ENCODE results near the gene APP.
A peak's percentile ranks its signal among the peaks of the same experiment; 100 is the strongest.
"Not testable (repeated sequence)": the region's sequence is repeated elsewhere in the genome, so short reads cannot be mapped to it uniquely, and the experiment has no call there.

The APP gene

GRCh38 chr21:26043891-26044290 lies 126.7 kb downstream of the APP start:
- no peak for DNase-seq (ENCODE audit: low read depth)
- no peak overlapping the region for H3K4me3 ChIP-seq (ENCODE audit: low read depth, low read length)

DNA sequence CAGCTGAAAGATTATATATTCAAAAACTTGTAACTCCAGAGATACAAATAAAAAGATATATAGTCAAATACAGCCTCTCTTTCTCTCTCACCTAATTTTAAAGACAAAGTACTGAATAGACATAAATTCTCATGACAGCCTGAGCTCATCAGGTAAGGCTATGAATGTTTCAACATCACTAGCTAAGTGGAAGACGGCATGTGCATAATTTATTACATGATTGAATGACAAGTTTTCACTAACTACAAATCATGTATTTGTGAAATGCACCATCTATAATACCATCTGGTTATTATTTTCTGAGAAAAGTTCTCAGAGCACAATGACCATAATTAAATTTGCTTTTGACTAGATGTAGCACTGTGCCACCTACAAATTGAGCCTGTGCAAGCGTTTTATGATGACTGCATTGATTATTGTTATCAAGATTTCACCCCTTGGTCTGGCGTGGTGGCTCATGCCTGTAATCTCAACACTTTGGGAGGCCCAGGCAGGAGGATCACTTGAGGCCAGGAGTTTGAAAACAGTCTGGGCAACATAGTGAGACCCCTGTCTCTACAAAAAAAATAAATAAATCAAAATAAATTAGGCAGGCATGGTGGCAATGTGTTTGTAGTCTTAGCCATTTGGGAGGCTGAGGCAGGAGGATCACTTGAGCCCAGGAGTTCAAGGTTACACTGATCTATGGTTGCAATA lies 128.2 kb downstream of the APP start:
- no peak for DNase-seq (ENCODE audit: low read depth)

GRCh38 chr21:26041431-26042180 lies 129.0 kb downstream of the APP start:
- no peak overlapping the region for H3K4me3 ChIP-seq (ENCODE audit: low read depth, low read length)
- peak; percentile 53 for DNase-seq (ENCODE audit: low read depth)

More for the DNA sequence above, 128.2 kb downstream of the APP start:
- H3K4me3 ChIP-seq (ENCODE audit: low read depth, low read length), result no peak overlapping the region

DNA sequence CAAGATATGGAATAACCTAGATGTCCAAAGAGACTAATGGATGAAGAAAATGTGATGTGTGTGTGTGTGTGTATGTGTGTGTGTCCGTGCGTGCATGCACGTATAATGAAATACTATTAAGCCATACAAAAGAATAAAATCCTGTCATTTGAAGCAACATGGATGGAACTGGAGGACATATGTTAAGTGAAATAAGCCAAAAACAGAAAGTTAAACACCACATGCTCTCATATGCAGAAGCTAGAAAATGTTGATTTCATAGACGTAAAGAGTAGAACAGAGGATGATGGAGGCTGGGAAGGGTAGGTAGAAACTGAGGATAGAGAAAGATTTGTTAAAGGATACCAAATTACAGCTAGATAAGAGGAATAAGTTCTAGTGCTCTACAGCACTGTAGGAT lies 133.7 kb downstream of the APP start:
- DNase-seq (ENCODE audit: low read depth), result no peak
- no peak overlapping the region for H3K4me3 ChIP-seq (ENCODE audit: low read depth, low read length)

- H3K4me3 ChIP-seq (ENCODE audit: low read depth, low read length), result no peak overlapping the region
- no peak for DNase-seq (ENCODE audit: low read depth)
Observed at GRCh38 chr21:26032263-26032662, 138.3 kb downstream of the APP start.

- DNase-seq (ENCODE audit: low read depth), result no peak
- H3K4me3 ChIP-seq (ENCODE audit: low read depth, low read length), result no peak overlapping the region
Observed at GRCh38 chr21:26028183-26028582, 142.4 kb downstream of the APP start.

DNA sequence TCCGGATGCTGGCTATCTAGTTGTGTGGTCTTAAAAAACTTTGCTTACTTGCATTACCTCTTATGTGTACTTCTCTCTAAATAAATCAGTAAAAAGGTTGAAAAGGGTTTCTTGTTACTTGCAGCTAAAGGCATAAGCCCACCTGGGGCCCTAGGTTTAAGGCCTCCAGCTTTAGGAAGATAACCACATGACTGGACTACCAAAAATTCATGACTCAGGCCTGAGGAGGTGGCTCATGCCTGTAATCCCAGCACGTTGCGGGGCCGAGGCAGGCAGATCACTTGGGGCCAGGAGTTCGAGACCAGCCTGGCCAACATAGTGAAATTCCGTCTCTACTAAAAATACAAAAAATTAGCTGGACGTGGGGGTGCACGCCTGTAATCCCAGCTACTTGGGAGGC lies 142.9 kb downstream of the APP start:
- DNase-seq (ENCODE audit: low read depth), result no peak
- H3K4me3 ChIP-seq (ENCODE audit: low read depth, low read length), result no peak overlapping the region

DNA sequence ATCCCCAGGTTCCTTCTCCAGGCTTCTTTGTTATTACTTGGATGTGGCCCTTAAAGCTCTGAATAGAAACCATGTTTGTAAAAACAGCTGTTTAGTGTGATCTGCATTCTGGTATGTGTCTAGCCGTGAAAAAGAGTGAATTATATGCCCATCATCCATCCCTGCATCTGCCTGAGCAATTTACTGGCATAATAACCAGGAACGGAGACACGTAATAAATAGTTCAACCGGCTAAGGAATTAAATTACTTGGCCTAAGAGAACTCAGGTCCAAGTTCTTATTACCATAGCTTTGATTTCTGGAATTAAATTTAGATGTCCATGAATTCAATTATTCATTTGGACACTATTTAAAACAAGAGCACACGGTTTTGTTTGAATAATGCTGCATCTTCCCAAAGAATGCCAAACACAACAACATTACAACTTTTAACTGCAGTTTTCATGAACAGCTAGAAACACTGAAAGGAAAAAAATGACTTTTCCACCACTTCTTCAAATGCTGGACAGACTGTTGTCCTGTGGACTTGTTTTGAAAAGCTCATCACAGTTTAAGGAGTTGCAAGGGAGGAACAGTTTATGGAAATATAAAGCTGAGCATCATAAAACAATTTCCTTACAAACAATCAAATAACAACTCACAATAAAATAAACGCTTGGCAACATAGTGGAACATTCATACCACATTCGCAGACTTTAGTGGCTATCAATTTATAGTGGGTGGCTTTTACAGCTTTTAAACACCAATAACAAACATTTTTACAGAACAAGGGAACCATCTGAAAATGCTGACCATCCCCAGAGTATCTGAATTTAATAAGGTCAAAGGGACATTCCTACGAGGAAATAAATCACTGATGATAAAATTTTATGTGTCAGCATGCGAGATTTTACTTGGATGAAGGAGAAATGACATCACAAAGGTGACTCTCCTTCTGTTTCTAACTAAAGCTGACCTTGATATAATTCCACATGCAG lies 144.7 kb downstream of the APP start:
- DNase-seq (ENCODE audit: low read depth), result no peak
- H3K4me3 ChIP-seq (ENCODE audit: low read depth, low read length), result no peak overlapping the region

GRCh38 chr21:26023406-26023805 lies 147.2 kb downstream of the APP start:
- not testable (repeated sequence) for DNase-seq (ENCODE audit: low read depth); H3K4me3 ChIP-seq (ENCODE audit: low read depth, low read length)

- not testable (repeated sequence) for DNase-seq (ENCODE audit: low read depth); H3K4me3 ChIP-seq (ENCODE audit: low read depth, low read length)
Observed at GRCh38 chr21:26022598-26023337, 147.8 kb downstream of the APP start.

GRCh38 chr21:26020510-26020909 lies 150.1 kb downstream of the APP start:
- no peak for DNase-seq (ENCODE audit: low read depth)
- H3K4me3 ChIP-seq (ENCODE audit: low read depth, low read length), result no peak overlapping the region

GRCh38 chr21:26020081-26020480 lies 150.5 kb downstream of the APP start:
- no peak for DNase-seq (ENCODE audit: low read depth)
- no peak overlapping the region for H3K4me3 ChIP-seq (ENCODE audit: low read depth, low read length)

DNA sequence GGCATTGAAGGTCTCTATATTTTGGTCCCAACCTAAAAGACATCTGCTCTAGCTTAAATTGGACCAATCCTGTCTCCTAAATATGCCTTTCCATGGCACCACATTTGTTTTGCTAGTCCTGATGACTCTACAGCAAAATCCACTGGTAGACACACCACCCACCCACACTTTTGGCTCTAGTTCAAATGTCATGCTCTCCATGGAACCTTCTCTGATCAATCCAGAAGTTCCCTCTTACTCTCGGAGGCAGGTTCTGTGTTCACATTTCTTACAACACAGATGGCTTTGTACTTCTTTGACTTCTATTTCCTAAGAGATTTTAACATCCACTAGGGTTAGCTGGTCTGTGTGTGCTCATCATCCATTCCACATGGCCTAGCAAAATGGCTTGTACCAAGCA lies 151.3 kb downstream of the APP start:
- DNase-seq (ENCODE audit: low read depth), result no peak
- no peak overlapping the region for H3K4me3 ChIP-seq (ENCODE audit: low read depth, low read length)

DNA sequence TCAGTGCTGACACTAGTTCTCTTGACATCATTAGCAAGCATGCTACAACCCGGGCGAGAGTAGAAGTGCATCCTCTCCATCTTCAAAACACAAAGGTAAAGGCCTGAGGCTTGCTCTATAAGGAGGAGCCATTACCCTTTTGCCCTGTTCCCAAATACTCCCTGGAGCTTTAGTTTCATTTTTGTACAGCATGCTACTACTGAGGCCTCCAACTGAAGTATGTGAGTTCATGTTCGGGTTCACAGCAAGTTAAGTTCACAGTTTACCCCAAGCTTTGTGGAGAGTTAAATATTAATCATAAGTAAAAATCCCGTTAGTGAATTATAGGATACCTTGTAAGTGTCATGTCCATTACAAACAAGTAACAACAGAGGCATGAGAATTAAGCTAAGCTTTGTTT lies 156.6 kb downstream of the APP start:
- H3K4me3 ChIP-seq (ENCODE audit: low read depth, low read length), result no peak overlapping the region
- no peak for DNase-seq (ENCODE audit: low read depth)

GRCh38 chr21:26012482-26012881 lies 158.1 kb downstream of the APP start:
- H3K4me3 ChIP-seq (ENCODE audit: low read depth, low read length); DNase-seq (ENCODE audit: low read depth): not testable (repeated sequence)

GRCh38 chr21:26011292-26011940 lies 159.2 kb downstream of the APP start:
- no peak for DNase-seq (ENCODE audit: low read depth)

GRCh38 chr21:26007951-26008498 lies 162.5 kb downstream of the APP start:
- no peak for DNase-seq (ENCODE audit: low read depth)
- no peak overlapping the region for H3K4me3 ChIP-seq (ENCODE audit: low read depth, low read length)

More at GRCh38 chr21:26011292-26011940, 159.2 kb downstream of the APP start:
- no peak overlapping the region for H3K4me3 ChIP-seq (ENCODE audit: low read depth, low read length)

DNA sequence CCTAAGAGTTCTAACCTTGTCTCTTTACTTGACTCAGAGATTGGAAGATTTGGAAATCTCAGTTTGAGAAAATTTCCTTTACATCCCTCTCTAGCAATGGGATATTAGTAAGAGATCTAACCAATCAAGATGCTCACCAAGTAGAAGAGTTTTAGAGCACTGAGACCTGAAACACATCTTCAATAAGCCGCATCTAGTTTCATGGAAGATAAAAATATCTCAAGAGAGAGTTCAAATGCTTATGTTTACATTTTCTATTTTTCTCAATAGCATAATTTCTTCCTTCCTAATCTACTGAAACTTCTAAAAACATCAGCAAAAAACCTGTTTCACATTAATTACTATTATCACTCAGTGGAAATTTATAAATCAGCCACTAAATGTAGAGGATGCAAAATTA lies 165.1 kb downstream of the APP start:
- H3K4me3 ChIP-seq (ENCODE audit: low read depth, low read length), result no peak overlapping the region
- DNase-seq (ENCODE audit: low read depth), result no peak

All from skeletal muscle cell (primary cell).